Transverse colon (tissue), 4 donors: ENCODE measurements around the gene ZNF326.

ENCODE experiments used
- POLR2A ChIP-seq: fragments of 450-650 bp; IDR thresholded peaks from one replicate; pipeline ENCODE4 v1.6.1; 2016; ENCODE audit warnings: antibody characterized with exemption, mild to moderate bottlenecking, moderate library complexity
- POLR2AphosphoS5 ChIP-seq, 3 donors: sonication (generic); formaldehyde crosslinking; IDR thresholded peaks; one replicate each; pipeline ENCODE4 v1.6.1; 2016; ENCODE audit warnings: antibody characterized with exemption in 3 of 3
- TF ChIP-seq, protein P1 (sequence below), 5 experiments: fragments of 200-600 bp in 3 of 5; fragments of 450-650 bp in 2 of 5; sonication (generic) in 3 of 5; IDR thresholded peaks; 1 replicate in 2 of 5; 2 replicates in 3 of 5; pipeline ENCODE4 v1.5.1; 2016 to 2017; ENCODE audit warnings: antibody characterized with exemption in 5 of 5, inconsistent platforms in 3 of 5, mild to moderate bottlenecking in 2 of 5, moderate library complexity in 1 of 5

DNA sequence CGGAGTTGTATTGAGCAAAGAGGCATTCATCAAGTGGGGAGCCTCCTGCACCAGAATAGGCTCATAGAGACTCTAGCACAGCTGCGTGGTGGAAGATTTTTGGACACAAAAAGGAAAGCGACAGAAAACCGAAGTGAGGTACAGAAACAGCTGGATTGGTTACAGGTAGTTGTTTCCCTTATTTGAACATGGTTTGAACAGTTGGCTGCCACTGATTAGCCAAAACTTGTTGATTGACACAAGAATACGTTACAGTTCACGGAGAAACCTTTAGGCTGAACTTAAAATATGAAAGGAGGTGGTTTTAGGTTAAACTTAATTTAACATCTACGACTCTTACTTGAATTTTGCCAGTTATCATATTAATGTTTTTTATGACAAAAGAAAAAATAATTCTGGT, 89.1 kb downstream of the ZNF326 start:
- TF ChIP-seq, protein P1, sequence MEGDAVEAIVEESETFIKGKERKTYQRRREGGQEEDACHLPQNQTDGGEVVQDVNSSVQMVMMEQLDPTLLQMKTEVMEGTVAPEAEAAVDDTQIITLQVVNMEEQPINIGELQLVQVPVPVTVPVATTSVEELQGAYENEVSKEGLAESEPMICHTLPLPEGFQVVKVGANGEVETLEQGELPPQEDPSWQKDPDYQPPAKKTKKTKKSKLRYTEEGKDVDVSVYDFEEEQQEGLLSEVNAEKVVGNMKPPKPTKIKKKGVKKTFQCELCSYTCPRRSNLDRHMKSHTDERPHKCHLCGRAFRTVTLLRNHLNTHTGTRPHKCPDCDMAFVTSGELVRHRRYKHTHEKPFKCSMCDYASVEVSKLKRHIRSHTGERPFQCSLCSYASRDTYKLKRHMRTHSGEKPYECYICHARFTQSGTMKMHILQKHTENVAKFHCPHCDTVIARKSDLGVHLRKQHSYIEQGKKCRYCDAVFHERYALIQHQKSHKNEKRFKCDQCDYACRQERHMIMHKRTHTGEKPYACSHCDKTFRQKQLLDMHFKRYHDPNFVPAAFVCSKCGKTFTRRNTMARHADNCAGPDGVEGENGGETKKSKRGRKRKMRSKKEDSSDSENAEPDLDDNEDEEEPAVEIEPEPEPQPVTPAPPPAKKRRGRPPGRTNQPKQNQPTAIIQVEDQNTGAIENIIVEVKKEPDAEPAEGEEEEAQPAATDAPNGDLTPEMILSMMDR (IDR thresholded peaks at IDR 0.05): no peak
- TF ChIP-seq POLR2AphosphoS5 (IDR thresholded peaks at IDR 0.05) (no peak), POLR2A (no peak)
